ENCODE measurements around the gene ADARB2.

Gene ADARB2

GRCh38 chr10:1670541-1671365 lies 66.6 kb downstream of the ADARB2 start:
- TF ChIP-seq ZFX (IDR thresholded peaks at IDR 0.05; ENCODE audit: borderline replicate concordance), result no peak
- TF ChIP-seq, protein P1, sequence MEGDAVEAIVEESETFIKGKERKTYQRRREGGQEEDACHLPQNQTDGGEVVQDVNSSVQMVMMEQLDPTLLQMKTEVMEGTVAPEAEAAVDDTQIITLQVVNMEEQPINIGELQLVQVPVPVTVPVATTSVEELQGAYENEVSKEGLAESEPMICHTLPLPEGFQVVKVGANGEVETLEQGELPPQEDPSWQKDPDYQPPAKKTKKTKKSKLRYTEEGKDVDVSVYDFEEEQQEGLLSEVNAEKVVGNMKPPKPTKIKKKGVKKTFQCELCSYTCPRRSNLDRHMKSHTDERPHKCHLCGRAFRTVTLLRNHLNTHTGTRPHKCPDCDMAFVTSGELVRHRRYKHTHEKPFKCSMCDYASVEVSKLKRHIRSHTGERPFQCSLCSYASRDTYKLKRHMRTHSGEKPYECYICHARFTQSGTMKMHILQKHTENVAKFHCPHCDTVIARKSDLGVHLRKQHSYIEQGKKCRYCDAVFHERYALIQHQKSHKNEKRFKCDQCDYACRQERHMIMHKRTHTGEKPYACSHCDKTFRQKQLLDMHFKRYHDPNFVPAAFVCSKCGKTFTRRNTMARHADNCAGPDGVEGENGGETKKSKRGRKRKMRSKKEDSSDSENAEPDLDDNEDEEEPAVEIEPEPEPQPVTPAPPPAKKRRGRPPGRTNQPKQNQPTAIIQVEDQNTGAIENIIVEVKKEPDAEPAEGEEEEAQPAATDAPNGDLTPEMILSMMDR (IDR thresholded peaks at IDR 0.05), result no peak
- H3K27ac ChIP-seq, result no peak overlapping the region

- H3K27ac ChIP-seq, result no peak overlapping the region
- no peak for TF ChIP-seq ZFX (IDR thresholded peaks at IDR 0.05; ENCODE audit: borderline replicate concordance)
- TF ChIP-seq, protein P1 (IDR thresholded peaks at IDR 0.05), result no peak
Observed at GRCh38 chr10:1669433-1669832, 67.9 kb downstream of the ADARB2 start.

- no peak overlapping the region for H3K27ac ChIP-seq
- no peak for TF ChIP-seq ZFX (IDR thresholded peaks at IDR 0.05; ENCODE audit: borderline replicate concordance)
- TF ChIP-seq, protein P1 (IDR thresholded peaks at IDR 0.05), result no peak
Observed at GRCh38 chr10:1668399-1668798, 68.9 kb downstream of the ADARB2 start.

GRCh38 chr10:1667392-1667791 lies 69.9 kb downstream of the ADARB2 start:
- no peak overlapping the region for H3K27ac ChIP-seq

DNA sequence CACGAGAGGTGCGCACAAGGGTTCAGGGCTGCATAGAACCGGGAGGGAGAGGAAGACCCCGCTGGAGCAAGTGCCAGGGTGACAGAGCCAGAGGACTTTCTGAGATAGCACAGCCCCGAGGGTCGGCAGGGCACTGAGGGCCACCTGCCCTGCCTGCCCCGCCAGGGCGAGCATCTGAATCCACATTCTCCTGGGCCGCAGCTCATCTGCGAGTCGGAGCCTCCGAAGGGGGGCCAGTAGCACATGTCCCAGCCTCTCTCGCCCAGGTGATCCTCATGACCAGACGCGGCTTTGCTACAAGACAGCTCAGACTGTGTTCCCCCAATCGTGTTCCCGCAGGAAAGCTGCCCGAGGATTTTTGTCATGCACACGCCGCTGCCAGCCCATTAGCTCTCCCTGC lies 71.2 kb downstream of the ADARB2 start:
- TF ChIP-seq, protein P1 (IDR thresholded peaks at IDR 0.05), result no peak
- no peak for TF ChIP-seq ZFX (IDR thresholded peaks at IDR 0.05; ENCODE audit: borderline replicate concordance)
- H3K27ac ChIP-seq, result no peak overlapping the region

More at GRCh38 chr10:1667392-1667791, 69.9 kb downstream of the ADARB2 start:
- TF ChIP-seq, protein P1 (IDR thresholded peaks at IDR 0.05), result no peak
- TF ChIP-seq ZFX (IDR thresholded peaks at IDR 0.05; ENCODE audit: borderline replicate concordance), result no peak

- H3K27ac ChIP-seq, result no peak overlapping the region
Observed at GRCh38 chr10:1665681-1666080, 71.6 kb downstream of the ADARB2 start.

More at GRCh38 chr10:1665681-1666080, 71.6 kb downstream of the ADARB2 start:
- TF ChIP-seq, protein P1 (IDR thresholded peaks at IDR 0.05), result no peak
- no peak for TF ChIP-seq ZFX (IDR thresholded peaks at IDR 0.05; ENCODE audit: borderline replicate concordance)
